HEK293 (cell line): Measurements from ENCODE around the gene MMS19.

ENCODE experiments used
- CTCF ChIA-PET: fragments of 350-600 bp; formaldehyde crosslinking; extraction: SDS; loops from one replicate; lab custom pipeline; 2021; ENCODE audit warnings: antibody characterized with exemption; lab: Yijun Ruan, JAX
- POLR2A ChIA-PET: fragments of 300-600 bp; formaldehyde crosslinking; extraction: SDS; loops from one replicate; lab custom pipeline; 2020; ENCODE audit warnings: antibody characterized with exemption, inconsistent platforms; lab: Yijun Ruan, JAX
- H3K27ac ChIP-seq: fragments of 200-500 bp; sonication (Bioruptor generic); 2 replicates; pipeline ENCODE4 v1.5.1; 2014; ENCODE audit warnings: low read depth, low read length, control low read depth, inconsistent platforms; ENCODE audit errors: extremely low read depth
- H3K36me3 ChIP-seq, 2 experiments: fragments of 200-500 bp in 1 of 2; sonication (Bioruptor generic) in 1 of 2; 1 replicate in 1 of 2; 2 replicates in 1 of 2; pipeline ENCODE4 v1.5.1; 2014 to 2017; ENCODE audit warnings: inconsistent platforms in 2 of 2, low read length in 2 of 2; ENCODE audit not compliant: control insufficient read depth in 2 of 2, insufficient read depth in 1 of 2
- H3K4me1 ChIP-seq: fragments of 200-500 bp; sonication (Bioruptor generic); 2 replicates; pipeline ENCODE4 v1.5.1; 2014; ENCODE audit warnings: mild to moderate bottlenecking, low read length, inconsistent platforms; ENCODE audit not compliant: control insufficient read depth, insufficient read depth
- H3K4me3 ChIP-seq: 2 replicates; pipeline ENCODE4 v1.5.1; 2011; ENCODE audit warnings: low read depth, mild to moderate bottlenecking, control low read depth, low read length, moderate library complexity
- H3K9me3 ChIP-seq: fragments of 200-500 bp; sonication (Bioruptor generic); 2 replicates; pipeline ENCODE4 v1.5.1; 2014; ENCODE audit warnings: low read depth, low read length, inconsistent platforms; ENCODE audit not compliant: control insufficient read depth, insufficient read depth
- BCL11A ChIP-seq: fragments of 450-650 bp; formaldehyde crosslinking; IDR thresholded peaks from 2 replicates; pipeline ENCODE4 v1.5.1; 2016; ENCODE audit warnings: low read depth, missing biosample characterization, missing genetic modification characterization
- BCL11B ChIP-seq: fragments of 450-650 bp; formaldehyde crosslinking; IDR thresholded peaks from 2 replicates; pipeline ENCODE4 v1.5.1; 2016; ENCODE audit warnings: low read depth, missing biosample characterization, missing genetic modification characterization
- HOXC10 ChIP-seq: sonication (generic); formaldehyde crosslinking; IDR thresholded peaks from 2 replicates; pipeline ENCODE4 v1.8.1; 2023; ENCODE audit warnings: mild to moderate bottlenecking, missing genetic modification reagents
- HOXD13 ChIP-seq: sonication (generic); formaldehyde crosslinking; IDR thresholded peaks from 2 replicates; pipeline ENCODE4 v1.8.0; 2022; ENCODE audit warnings: missing genetic modification reagents, borderline replicate concordance
- SP2 ChIP-seq: fragments of 450-650 bp; formaldehyde crosslinking; IDR thresholded peaks from 2 replicates; pipeline ENCODE4 v1.5.1; 2016; ENCODE audit warnings: missing biosample characterization, missing genetic modification characterization
- TRIM28 ChIP-seq: IDR thresholded peaks from 2 replicates; pipeline ENCODE4 v1.6.1; 2011; ENCODE audit warnings: low read length, control low read depth, borderline replicate concordance
- ZBTB17 ChIP-seq: fragments of 450-650 bp; formaldehyde crosslinking; IDR thresholded peaks from 2 replicates; pipeline ENCODE4 v1.5.1; 2016; ENCODE audit warnings: missing biosample characterization, missing genetic modification characterization
- ZBTB8A ChIP-seq: fragments of 450-650 bp; formaldehyde crosslinking; IDR thresholded peaks from 2 replicates; pipeline ENCODE4 v1.5.1; 2016; ENCODE audit warnings: missing biosample characterization, missing genetic modification characterization
- ZEB2 ChIP-seq: fragments of 450-650 bp; formaldehyde crosslinking; IDR thresholded peaks from 2 replicates; pipeline ENCODE4 v1.5.1; 2016; ENCODE audit warnings: missing biosample characterization, missing genetic modification characterization
- ZFP37 ChIP-seq: fragments of 450-650 bp; formaldehyde crosslinking; IDR thresholded peaks from 2 replicates; pipeline ENCODE4 v1.5.1; 2016; ENCODE audit warnings: missing biosample characterization, missing genetic modification characterization
- ZNF132 ChIP-seq: fragments of 450-650 bp; formaldehyde crosslinking; IDR thresholded peaks from 2 replicates; pipeline ENCODE4 v1.5.1; 2017; ENCODE audit warnings: missing biosample characterization, missing genetic modification characterization, borderline replicate concordance
- ZNF202 ChIP-seq: fragments of 450-650 bp; formaldehyde crosslinking; IDR thresholded peaks from 2 replicates; pipeline ENCODE4 v1.5.1; 2016; ENCODE audit warnings: missing biosample characterization, missing genetic modification characterization, borderline replicate concordance
- ZNF239 ChIP-seq: fragments of 450-650 bp; formaldehyde crosslinking; IDR thresholded peaks from 2 replicates; pipeline ENCODE4 v1.5.1; 2016; ENCODE audit warnings: missing biosample characterization, missing genetic modification characterization
- ZNF341 ChIP-seq: fragments of 450-650 bp; formaldehyde crosslinking; IDR thresholded peaks from 2 replicates; pipeline ENCODE4; 2016; ENCODE audit warnings: low read depth, missing biosample characterization, missing genetic modification characterization
- ZNF548 ChIP-seq: fragments of 450-650 bp; formaldehyde crosslinking; IDR thresholded peaks from 2 replicates; pipeline ENCODE4 v1.5.1; 2016; ENCODE audit warnings: missing biosample characterization, missing genetic modification characterization
- ZNF596 ChIP-seq: fragments of 450-650 bp; IDR thresholded peaks from 2 replicates; pipeline ENCODE4 v1.5.0; 2018; ENCODE audit warnings: missing biosample characterization, mild to moderate bottlenecking, missing genetic modification characterization, moderate library complexity
- ZNF623 ChIP-seq: fragments of 450-650 bp; formaldehyde crosslinking; IDR thresholded peaks from 2 replicates; pipeline ENCODE4 v1.5.1; 2016; ENCODE audit warnings: missing biosample characterization, missing genetic modification characterization
- ZNF626 ChIP-seq: fragments of 450-650 bp; sonication (Bioruptor Pico); formaldehyde crosslinking; IDR thresholded peaks from 2 replicates; pipeline ENCODE4 v1.5.1; 2018; ENCODE audit warnings: missing biosample characterization, missing genetic modification characterization, inconsistent platforms
- ZNF701 ChIP-seq: fragments of 450-650 bp; formaldehyde crosslinking; IDR thresholded peaks from 2 replicates; pipeline ENCODE4 v1.5.1; 2016; ENCODE audit warnings: missing biosample characterization, missing genetic modification characterization
- TF ChIP-seq, protein P1 (sequence below): fragments of 450-650 bp; formaldehyde crosslinking; IDR thresholded peaks from 2 replicates; pipeline ENCODE4 v1.5.1; 2016; ENCODE audit warnings: missing biosample characterization, missing genetic modification characterization, borderline replicate concordance
- TF ChIP-seq, protein P2 (sequence below): fragments of 450-650 bp; formaldehyde crosslinking; IDR thresholded peaks from 2 replicates; pipeline ENCODE4 v1.5.1; 2017; ENCODE audit warnings: missing biosample characterization, missing genetic modification characterization
- TF ChIP-seq, protein P3 (sequence below): fragments of 450-650 bp; formaldehyde crosslinking; IDR thresholded peaks from 2 replicates; pipeline ENCODE4 v1.5.1; 2017; ENCODE audit warnings: missing biosample characterization, missing genetic modification characterization
- TF ChIP-seq, protein P4 (sequence below): fragments of 450-650 bp; IDR thresholded peaks from 2 replicates; pipeline ENCODE4 v1.5.1; 2018; ENCODE audit warnings: missing biosample characterization, mild to moderate bottlenecking, missing genetic modification characterization
- TF ChIP-seq, protein P5 (sequence below): fragments of 450-650 bp; formaldehyde crosslinking; IDR thresholded peaks from 2 replicates; pipeline ENCODE4 v1.5.1; 2017; ENCODE audit warnings: missing biosample characterization, missing genetic modification characterization

Gene MMS19

DNA sequence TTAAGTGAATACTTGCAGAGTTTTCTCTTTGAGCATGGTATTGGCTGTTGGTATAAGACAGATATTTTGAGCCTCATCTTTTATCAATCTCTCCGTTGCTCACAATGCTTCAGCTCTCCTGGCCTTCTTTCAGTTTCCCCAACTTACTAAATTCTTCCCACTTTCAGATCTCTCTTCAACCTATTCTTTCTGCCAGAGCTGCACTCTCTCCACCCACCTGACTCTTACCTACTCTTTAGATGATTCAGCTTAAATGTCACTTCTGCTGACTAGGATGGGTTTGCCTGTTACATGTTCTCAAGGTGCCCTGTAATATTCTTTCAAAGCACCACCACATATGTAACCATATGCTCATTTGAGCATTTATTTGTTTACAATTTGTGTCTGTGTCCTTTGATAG lies 54.0 kb downstream of the MMS19 start (continued):
- TF ChIP-seq, protein P1, sequence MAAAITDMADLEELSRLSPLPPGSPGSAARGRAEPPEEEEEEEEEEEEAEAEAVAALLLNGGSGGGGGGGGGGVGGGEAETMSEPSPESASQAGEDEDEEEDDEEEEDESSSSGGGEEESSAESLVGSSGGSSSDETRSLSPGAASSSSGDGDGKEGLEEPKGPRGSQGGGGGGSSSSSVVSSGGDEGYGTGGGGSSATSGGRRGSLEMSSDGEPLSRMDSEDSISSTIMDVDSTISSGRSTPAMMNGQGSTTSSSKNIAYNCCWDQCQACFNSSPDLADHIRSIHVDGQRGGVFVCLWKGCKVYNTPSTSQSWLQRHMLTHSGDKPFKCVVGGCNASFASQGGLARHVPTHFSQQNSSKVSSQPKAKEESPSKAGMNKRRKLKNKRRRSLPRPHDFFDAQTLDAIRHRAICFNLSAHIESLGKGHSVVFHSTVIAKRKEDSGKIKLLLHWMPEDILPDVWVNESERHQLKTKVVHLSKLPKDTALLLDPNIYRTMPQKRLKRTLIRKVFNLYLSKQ (tag by site-specific recombination), result no peak
- TF ChIP-seq ZFP37 (tag by site-specific recombination), result no peak
- TF ChIP-seq, protein P2, sequence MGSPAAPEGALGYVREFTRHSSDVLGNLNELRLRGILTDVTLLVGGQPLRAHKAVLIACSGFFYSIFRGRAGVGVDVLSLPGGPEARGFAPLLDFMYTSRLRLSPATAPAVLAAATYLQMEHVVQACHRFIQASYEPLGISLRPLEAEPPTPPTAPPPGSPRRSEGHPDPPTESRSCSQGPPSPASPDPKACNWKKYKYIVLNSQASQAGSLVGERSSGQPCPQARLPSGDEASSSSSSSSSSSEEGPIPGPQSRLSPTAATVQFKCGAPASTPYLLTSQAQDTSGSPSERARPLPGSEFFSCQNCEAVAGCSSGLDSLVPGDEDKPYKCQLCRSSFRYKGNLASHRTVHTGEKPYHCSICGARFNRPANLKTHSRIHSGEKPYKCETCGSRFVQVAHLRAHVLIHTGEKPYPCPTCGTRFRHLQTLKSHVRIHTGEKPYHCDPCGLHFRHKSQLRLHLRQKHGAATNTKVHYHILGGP, result no peak

DNA sequence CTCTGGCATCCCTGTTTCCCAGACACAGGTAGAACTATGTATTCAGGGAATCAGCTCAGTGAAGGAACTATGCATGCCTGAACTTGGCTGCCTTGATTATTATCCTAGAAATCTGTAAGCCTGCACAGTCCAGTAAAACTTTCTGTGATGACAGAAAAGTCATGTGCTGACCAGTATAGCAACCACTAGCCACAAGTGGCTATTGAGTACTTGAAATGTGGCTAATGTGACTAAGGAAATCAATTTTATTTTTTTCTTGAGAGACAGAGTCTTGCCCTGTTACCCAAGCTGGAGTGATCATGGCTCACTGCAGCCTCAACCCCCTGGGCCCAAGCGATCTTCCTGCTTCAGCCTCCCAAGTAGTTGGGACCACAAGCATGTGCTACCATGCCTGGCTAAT lies 55.9 kb downstream of the MMS19 start:
- no peak for TF ChIP-seq BCL11B (tag by site-specific recombination)
- no peak for TF ChIP-seq ZNF132
- TF ChIP-seq ZBTB8A (tag by site-specific recombination), result no peak
- no peak for TF ChIP-seq SP2
- no peak for TF ChIP-seq ZNF626
- TF ChIP-seq, protein P1 (tag by site-specific recombination), result no peak
- TF ChIP-seq, protein P3, sequence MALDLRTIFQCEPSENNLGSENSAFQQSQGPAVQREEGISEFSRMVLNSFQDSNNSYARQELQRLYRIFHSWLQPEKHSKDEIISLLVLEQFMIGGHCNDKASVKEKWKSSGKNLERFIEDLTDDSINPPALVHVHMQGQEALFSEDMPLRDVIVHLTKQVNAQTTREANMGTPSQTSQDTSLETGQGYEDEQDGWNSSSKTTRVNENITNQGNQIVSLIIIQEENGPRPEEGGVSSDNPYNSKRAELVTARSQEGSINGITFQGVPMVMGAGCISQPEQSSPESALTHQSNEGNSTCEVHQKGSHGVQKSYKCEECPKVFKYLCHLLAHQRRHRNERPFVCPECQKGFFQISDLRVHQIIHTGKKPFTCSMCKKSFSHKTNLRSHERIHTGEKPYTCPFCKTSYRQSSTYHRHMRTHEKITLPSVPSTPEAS (tag by site-specific recombination), result no peak
- no peak for TF ChIP-seq ZNF701 (tag by site-specific recombination)
- no peak for TF ChIP-seq HOXC10 (CRISPR knock-in tag)
- no peak for TF ChIP-seq ZNF341 (tag by site-specific recombination)
- TF ChIP-seq ZNF548 (tag by site-specific recombination), result no peak
- no peak for TF ChIP-seq ZBTB17 (tag by site-specific recombination)
- TF ChIP-seq HOXD13, result no peak
- ChIA-PET POLR2A (no interaction called here), CTCF (interaction anchor here (0.7 kb wide), 1 partner anchor 45 kb away, joined by 3 read pairs; no protein-coding TSS in a partner anchor)
- Histone ChIP-seq H3K9me3 (no peaks in the 10 kb centered on the region), H3K36me3 (peaks cover 49 to 50% of the 10 kb centered on the region in 2 experiments), H3K4me3 (no peak overlapping the region), H3K4me1 (peaks cover 2% of the 10 kb centered on the region; the same call in 1 of the 2 replicates), H3K27ac (no peak overlapping the region)

DNA sequence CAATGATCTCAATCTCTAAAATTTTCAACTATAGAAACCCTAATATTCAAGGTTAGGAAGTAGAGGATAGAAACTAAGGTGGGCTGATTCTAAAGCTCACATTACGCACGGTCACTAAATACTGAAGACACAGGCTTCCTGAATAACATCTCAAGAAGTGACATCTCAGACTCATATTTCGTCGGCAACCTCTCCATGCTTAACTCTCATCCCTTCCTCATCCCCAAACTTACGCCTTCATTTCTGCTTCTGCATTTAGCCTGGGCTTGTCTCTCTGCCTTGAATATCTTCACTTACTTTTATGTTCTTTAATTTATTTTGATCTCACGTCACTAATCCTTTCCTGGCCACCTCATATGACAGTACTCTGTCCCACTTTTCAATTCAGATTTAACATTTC lies 63.0 kb downstream of the MMS19 start:
- ChIA-PET POLR2A (interaction anchor here (0.6 to 2.5 kb wide), 3 partner anchors 10 to 129 kb away, joined by 4 to 11 read pairs (median 5); partner anchors contain the start of genes EXOSC1 and ZDHHC16), CTCF (interaction anchor here (0.6 kb wide), 1 partner anchor 117 kb away, joined by 4 read pairs; no protein-coding TSS in a partner anchor)
- Histone ChIP-seq H3K27ac (no peak overlapping the region), H3K4me1 (no peaks in the 10 kb centered on the region), H3K9me3 (no peaks in the 10 kb centered on the region), H3K36me3 (peaks cover 72 to 87% of the 10 kb centered on the region in 2 experiments), H3K4me3 (no peak overlapping the region)
- TF ChIP-seq, protein P4, sequence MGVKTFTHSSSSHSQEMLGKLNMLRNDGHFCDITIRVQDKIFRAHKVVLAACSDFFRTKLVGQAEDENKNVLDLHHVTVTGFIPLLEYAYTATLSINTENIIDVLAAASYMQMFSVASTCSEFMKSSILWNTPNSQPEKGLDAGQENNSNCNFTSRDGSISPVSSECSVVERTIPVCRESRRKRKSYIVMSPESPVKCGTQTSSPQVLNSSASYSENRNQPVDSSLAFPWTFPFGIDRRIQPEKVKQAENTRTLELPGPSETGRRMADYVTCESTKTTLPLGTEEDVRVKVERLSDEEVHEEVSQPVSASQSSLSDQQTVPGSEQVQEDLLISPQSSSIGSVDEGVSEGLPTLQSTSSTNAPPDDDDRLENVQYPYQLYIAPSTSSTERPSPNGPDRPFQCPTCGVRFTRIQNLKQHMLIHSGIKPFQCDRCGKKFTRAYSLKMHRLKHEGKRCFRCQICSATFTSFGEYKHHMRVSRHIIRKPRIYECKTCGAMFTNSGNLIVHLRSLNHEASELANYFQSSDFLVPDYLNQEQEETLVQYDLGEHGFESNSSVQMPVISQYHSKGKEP (tag by site-specific recombination), result no peak
- TF ChIP-seq ZEB2 (tag by site-specific recombination) (no peak), ZNF202 (tag by site-specific recombination) (no peak), ZNF548 (tag by site-specific recombination) (no peak), TRIM28 (no peak), ZNF596 (tag by site-specific recombination) (no peak), BCL11A (no peak), ZNF239 (tag by site-specific recombination) (no peak), ZNF623 (tag by site-specific recombination) (no peak)
- TF ChIP-seq, protein P5, sequence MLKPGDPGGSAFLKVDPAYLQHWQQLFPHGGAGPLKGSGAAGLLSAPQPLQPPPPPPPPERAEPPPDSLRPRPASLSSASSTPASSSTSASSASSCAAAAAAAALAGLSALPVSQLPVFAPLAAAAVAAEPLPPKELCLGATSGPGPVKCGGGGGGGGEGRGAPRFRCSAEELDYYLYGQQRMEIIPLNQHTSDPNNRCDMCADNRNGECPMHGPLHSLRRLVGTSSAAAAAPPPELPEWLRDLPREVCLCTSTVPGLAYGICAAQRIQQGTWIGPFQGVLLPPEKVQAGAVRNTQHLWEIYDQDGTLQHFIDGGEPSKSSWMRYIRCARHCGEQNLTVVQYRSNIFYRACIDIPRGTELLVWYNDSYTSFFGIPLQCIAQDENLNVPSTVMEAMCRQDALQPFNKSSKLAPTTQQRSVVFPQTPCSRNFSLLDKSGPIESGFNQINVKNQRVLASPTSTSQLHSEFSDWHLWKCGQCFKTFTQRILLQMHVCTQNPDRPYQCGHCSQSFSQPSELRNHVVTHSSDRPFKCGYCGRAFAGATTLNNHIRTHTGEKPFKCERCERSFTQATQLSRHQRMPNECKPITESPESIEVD, result no peak
